Gastroesophageal sphincter (tissue), 4 donors: ENCODE data around the gene B3GNT9. TPM values are rescaled to one million over a fixed set of nuclear protein-coding genes. Genes with fewer than 3 reads are reported as not detected.
A peak's percentile ranks its signal among the peaks of the same experiment; 100 is the strongest.

ENCODE experiments used
- ATAC-seq: fragments of 150-250 bp; one replicate; pipeline ENCODE4 v1.9.1; 2016; ENCODE audit warnings: mild to moderate bottlenecking, moderate library complexity
- H3K27ac ChIP-seq, 4 donors: fragments of 200-600 bp; sonication (generic) in 3 of 4; 1 replicate in 3 of 4; 2 replicates in 1 of 4; pipeline ENCODE4 v1.5.1; 2016 to 2019
- H3K27me3 ChIP-seq: fragments of 200-600 bp; sonication (generic); one replicate; pipeline ENCODE4 v1.5.1; 2019
- H3K36me3 ChIP-seq, 2 donors: fragments of 200-600 bp; sonication (generic); one replicate each; pipeline ENCODE4 v1.5.1; 2019; ENCODE audit warnings: control low read depth in 1 of 2
- H3K4me1 ChIP-seq, 3 donors: fragments of 200-600 bp; sonication (generic); 1 replicate in 2 of 3; 2 replicates in 1 of 3; pipeline ENCODE4 v1.5.1; 2016 to 2019; ENCODE audit warnings: control low read depth in 2 of 3
- H3K4me3 ChIP-seq, 2 donors: fragments of 200-600 bp; sonication (generic); one replicate each; pipeline ENCODE4 v1.5.1; 2019; ENCODE audit warnings: mild to moderate bottlenecking in 1 of 2, moderate library complexity in 1 of 2
- H3K9me3 ChIP-seq, 3 donors: fragments of 200-600 bp; sonication (generic); one replicate each; pipeline ENCODE4 v1.5.1; 2017 to 2019; ENCODE audit warnings: control low read depth in 2 of 3
- EP300 ChIP-seq: sonication (generic); formaldehyde crosslinking; IDR thresholded peaks from one replicate; pipeline ENCODE4 v1.6.1; 2017; ENCODE audit warnings: antibody characterized with exemption, mild to moderate bottlenecking
- POLR2A ChIP-seq, 2 donors: fragments of 450-650 bp; IDR thresholded peaks; one replicate each; pipeline ENCODE4 v1.6.1; 2017; ENCODE audit warnings: antibody characterized with exemption in 2 of 2, mild to moderate bottlenecking in 2 of 2, moderate library complexity in 1 of 2
- POLR2AphosphoS5 ChIP-seq: sonication (generic); formaldehyde crosslinking; IDR thresholded peaks from one replicate; pipeline ENCODE4 v1.6.1; 2017; ENCODE audit warnings: antibody characterized with exemption
- WGBS, 2 donors: methylation state at CpG; one replicate each; pipeline ENCODE4 v1.1.5; 2018; ENCODE audit warnings: low coverage in 1 of 2; 5-methylcytosine and 5-hydroxymethylcytosine counted together
- total RNA-seq, 4 donors: library from RNA; depleted of rRNA; stranded (reverse); fragments of >200 nt; gene quantifications; one replicate each; pipeline ENCODE4 v1.1.0, GENCODE V29; 2016
- TF ChIP-seq, protein P1 (sequence below), 4 experiments: fragments of 200-600 bp in 2 of 4; fragments of 450-650 bp in 2 of 4; sonication (generic) in 1 of 4; IDR thresholded peaks; one replicate each; pipeline ENCODE4 v1.5.1; 2017 to 2019; ENCODE audit warnings: antibody characterized with exemption in 4 of 4, mild to moderate bottlenecking in 2 of 4, moderate library complexity in 2 of 4

B3GNT9 gene
- total RNA-seq, 4 donors from 2014 or later = 16.3 to 33.6 (median 23.1) TPM

DNA sequence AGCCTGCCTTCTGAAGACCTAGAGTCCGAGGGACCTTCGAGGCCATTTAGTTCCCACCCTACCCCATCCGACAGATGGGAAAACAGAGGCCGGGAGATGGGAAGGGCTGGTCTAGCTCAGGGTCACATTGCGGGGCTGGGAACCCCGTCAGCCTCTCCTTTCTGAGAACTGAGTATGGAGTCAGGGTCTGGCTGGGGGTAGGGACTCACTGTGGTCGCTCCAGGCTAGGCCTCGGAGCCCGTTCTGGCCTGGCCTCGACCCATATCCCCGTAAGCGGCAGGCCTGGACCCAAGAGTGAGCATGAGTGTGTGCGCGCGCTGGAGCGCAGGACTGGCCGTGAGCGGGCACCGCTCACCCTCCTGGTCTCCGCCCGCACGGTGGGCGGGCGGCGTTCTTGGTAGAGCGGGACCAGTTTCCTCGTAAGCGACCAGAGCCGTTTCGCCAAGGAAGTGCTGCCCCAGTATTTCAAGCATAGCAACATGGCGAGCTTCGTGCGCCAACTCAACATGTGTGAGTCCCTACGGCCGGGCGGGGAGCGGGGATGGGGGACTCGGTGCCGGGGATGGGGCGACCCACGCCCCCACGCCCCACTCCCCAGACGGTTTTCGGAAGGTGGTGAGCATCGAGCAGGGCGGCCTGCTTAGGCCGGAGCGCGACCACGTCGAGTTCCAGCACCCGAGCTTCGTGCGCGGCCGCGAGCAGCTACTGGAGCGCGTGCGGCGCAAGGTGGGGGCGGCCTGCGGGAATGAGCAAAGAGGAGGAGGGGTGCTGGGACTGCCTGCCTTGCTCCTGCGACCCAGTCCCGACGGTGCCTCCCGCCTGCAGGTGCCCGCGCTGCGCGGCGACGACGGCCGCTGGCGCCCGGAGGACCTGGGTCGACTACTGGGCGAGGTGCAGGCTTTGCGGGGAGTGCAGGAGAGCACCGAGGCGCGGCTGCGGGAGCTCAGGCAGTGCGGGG is 14.6 kb upstream of the B3GNT9 start:
- H3K4me3 ChIP-seq = peak overlapping the region; percentile 21 to 58

DNA sequence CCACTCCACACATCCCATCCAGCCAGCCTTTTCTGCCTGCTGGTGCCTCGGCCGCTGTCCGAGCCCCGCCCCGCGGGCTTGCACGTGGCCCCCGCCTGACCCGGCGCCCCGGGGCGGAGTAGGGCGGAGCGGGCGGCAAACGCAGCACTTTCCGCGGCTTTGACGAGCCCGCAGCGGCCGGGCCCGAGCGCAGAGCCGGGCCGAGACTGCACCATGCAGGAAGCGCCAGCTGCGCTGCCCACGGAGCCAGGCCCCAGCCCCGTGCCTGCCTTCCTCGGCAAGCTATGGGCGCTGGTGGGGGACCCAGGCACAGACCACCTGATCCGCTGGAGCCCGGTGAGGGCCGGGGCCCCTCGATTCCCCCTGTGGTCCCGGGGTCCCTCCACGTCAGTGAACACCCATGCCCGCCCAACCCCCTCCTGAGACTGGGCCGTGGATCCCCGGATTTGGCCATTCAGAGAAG is 13.8 kb upstream of the B3GNT9 start, which contains the start of gene HSF4:
TSS of gene HSF4 (plus strand) at position 147 of the 463 bp plus-strand sequence. CDS start at position 214, 67 bp downstream.
- Histone ChIP-seq H3K4me3 (peak within 1 kb of the TSS; percentile 21 to 58), H3K27me3 (peaks cover 38% of the 10 kb centered on the region), H3K4me1 (peaks cover 0 to 97% (median 49%) of the 10 kb centered on the region in 3 donors), H3K27ac (peak within 1 kb of the TSS; percentile 78 to 97 (median 90)), H3K36me3 (peaks cover 0 to 19% of the 10 kb centered on the region in 2 donors), H3K9me3 (no peaks in the 10 kb centered on the region)
- peak; percentile 52 for ATAC-seq
- no CpG with 5 or more reads among the region's 41 CpGs for WGBS, 2 donors
- no peak for TF ChIP-seq EP300
- TF ChIP-seq POLR2AphosphoS5 = peak; percentile 29
- TF ChIP-seq, protein P1, sequence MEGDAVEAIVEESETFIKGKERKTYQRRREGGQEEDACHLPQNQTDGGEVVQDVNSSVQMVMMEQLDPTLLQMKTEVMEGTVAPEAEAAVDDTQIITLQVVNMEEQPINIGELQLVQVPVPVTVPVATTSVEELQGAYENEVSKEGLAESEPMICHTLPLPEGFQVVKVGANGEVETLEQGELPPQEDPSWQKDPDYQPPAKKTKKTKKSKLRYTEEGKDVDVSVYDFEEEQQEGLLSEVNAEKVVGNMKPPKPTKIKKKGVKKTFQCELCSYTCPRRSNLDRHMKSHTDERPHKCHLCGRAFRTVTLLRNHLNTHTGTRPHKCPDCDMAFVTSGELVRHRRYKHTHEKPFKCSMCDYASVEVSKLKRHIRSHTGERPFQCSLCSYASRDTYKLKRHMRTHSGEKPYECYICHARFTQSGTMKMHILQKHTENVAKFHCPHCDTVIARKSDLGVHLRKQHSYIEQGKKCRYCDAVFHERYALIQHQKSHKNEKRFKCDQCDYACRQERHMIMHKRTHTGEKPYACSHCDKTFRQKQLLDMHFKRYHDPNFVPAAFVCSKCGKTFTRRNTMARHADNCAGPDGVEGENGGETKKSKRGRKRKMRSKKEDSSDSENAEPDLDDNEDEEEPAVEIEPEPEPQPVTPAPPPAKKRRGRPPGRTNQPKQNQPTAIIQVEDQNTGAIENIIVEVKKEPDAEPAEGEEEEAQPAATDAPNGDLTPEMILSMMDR (IDR thresholded peaks at IDR 0.05) = no peak
- peak; percentile 72 to 74 for TF ChIP-seq POLR2A (IDR thresholded peaks at IDR 0.05)

More for the DNA sequence above, 14.6 kb upstream of the B3GNT9 start:
- 33% methylated on average over 3 of the region's 85 CpGs; no CpG with 5 or more reads in 1 of the 2 donors for WGBS, 2 donors
- Histone ChIP-seq H3K9me3 (no peaks in the 10 kb centered on the region), H3K4me1 (peaks cover 0 to 99% (median 53%) of the 10 kb centered on the region in 3 donors), H3K27ac (peak overlapping the region; percentile 78 to 97 (median 90)), H3K27me3 (peaks cover 38% of the 10 kb centered on the region), H3K36me3 (peaks cover 0 to 19% of the 10 kb centered on the region in 2 donors)
- no peak for ATAC-seq
- TF ChIP-seq, protein P1 (IDR thresholded peaks at IDR 0.05) = no peak
- no peak for TF ChIP-seq EP300
- TF ChIP-seq POLR2AphosphoS5 = no peak
- TF ChIP-seq POLR2A (IDR thresholded peaks at IDR 0.05) = no peak

DNA sequence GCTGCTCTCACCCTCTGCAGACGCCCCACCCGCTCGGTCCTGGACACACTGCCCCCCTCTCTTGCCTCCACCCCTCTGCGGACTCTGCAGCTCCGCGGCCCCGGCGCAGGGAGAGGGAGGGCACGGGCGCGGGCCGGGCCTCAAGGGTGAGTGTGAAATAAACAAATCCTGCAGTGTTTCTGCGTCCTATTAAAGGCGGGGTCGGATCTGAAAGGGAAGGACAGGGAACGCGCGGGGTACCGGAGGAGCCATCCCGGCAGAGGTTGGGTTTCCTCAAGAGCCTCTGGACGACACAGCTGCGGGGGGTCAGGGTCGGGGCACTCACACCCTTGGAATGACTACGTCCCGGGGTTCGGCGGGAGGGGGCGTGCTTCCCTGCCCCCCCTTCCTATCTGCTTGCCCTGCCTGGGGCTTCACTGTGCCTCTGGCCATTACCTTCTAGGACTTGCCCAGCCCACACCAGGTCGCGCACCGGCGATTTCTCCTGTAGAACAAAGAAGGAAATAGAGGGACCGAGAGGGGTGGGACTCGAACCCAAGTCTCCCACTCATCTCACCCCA is 13.3 kb upstream of the B3GNT9 start:
- peaks cover 0 to 96% (median 43%) of the 10 kb centered on the region in 3 donors for H3K4me1 ChIP-seq
- peak; percentile 35 for ATAC-seq
- 0 to 2% methylated on average over 13 to 15 of the region's 34 CpGs for WGBS, 2 donors

DNA sequence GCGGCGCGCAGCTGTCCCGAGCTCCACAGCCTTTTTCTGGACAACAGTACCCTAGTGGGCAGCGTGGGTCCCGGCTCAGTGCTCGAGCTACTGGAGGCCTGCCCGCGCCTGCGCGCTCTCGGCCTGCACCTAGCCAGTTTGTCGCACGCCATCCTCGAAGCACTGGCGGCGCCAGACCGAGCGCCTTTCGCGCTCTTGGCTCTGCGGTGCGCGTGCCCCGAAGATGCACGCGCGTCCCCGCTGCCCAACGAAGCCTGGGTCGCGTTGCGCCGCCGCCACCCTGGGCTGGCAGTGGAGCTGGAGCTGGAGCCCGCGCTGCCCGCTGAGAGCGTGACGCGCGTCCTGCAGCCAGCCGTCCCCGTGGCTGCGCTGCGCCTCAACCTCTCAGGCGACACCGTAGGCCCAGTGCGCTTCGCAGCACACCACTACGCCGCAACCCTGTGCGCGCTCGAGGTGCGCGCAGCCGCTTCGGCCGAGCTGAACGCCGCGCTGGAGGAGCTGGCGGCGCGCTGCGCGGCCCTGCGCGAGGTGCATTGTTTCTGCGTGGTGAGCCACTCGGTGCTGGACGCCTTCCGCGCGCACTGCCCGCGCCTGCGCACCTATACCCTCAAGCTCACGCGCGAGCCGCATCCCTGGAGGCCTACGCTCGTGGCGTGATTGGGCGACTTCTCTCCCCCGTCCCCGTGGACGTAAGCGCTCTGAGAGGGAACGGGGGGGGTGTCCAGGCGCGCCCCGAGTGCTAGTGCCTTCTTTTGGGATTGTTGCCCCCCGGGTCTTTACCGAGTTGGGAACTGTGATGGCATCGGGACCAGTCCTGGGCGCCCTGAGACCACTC is 12.6 kb upstream of the B3GNT9 start:
- ATAC-seq = peak; percentile 50
- WGBS, 2 donors = 1% methylated on average over 32 of the region's 99 CpGs; no CpG with 5 or more reads in 1 of the 2 donors
- H3K27ac ChIP-seq = peak overlapping the region; percentile 78 to 97 (median 90)
- H3K9me3 ChIP-seq = no peaks in the 10 kb centered on the region
- peaks cover 38% of the 10 kb centered on the region for H3K27me3 ChIP-seq
- H3K4me1 ChIP-seq = peaks cover 0 to 96% (median 37%) of the 10 kb centered on the region in 3 donors
- H3K36me3 ChIP-seq = peaks cover 0 to 15% of the 10 kb centered on the region in 2 donors
- peak; percentile 15 for TF ChIP-seq POLR2AphosphoS5
- TF ChIP-seq, protein P1 (IDR thresholded peaks at IDR 0.05) = peak in 1 of 4 experiments; percentile 15
- no peak for TF ChIP-seq EP300
- TF ChIP-seq POLR2A (IDR thresholded peaks at IDR 0.05) = peak; percentile 33 to 52
- H3K4me3 ChIP-seq = peak overlapping the region; percentile 21 to 58

More for the DNA sequence above, 13.3 kb upstream of the B3GNT9 start:
- TF ChIP-seq EP300 (no peak), POLR2A (IDR thresholded peaks at IDR 0.05) (peak in 1 of 2 donors; percentile 6)
- H3K27ac ChIP-seq = peak overlapping the region; percentile 78 to 97 (median 90)
- peaks cover 0 to 19% of the 10 kb centered on the region in 2 donors for H3K36me3 ChIP-seq
- no peaks in the 10 kb centered on the region for H3K9me3 ChIP-seq
- peaks cover 38% of the 10 kb centered on the region for H3K27me3 ChIP-seq
- H3K4me3 ChIP-seq = peak overlapping the region; percentile 21 to 58
